ENCODE measurements around the gene CLSTN1.

- TF ChIP-seq POLR2A (IDR thresholded peaks at IDR 0.05): no peak
- TF ChIP-seq CTCF (IDR thresholded peaks at IDR 0.05): no peak
Observed at GRCh38 chr1:9737057-9737456, 86.7 kb downstream of the CLSTN1 start.
